Urinary bladder (tissue), 4 donors: ENCODE measurements around the gene URGCP. TPM values are rescaled to one million over a fixed set of nuclear protein-coding genes. Genes with fewer than 3 reads are reported as not detected.
"Not testable (repeated sequence)": the region's sequence is repeated elsewhere in the genome, so short reads cannot be mapped to it uniquely, and the experiment has no call there.

ENCODE experiments used
- DNase-seq: peaks from one replicate; pipeline ENCODE4 v3.0.0-alpha.2; 2015; ENCODE audit errors: extremely low spot score
- H3K27ac ChIP-seq: one replicate; pipeline ENCODE4 v1.5.1; 2013; ENCODE audit warnings: low read depth, mild to moderate bottlenecking, moderate library complexity
- H3K36me3 ChIP-seq: one replicate; pipeline ENCODE4 v1.6.1; 2013; ENCODE audit warnings: mild to moderate bottlenecking, moderate library complexity; ENCODE audit not compliant: insufficient read depth
- H3K4me1 ChIP-seq: one replicate; pipeline ENCODE4 v1.6.1; 2013; ENCODE audit warnings: mild to moderate bottlenecking, moderate library complexity; ENCODE audit not compliant: insufficient read depth
- H3K4me3 ChIP-seq: one replicate; pipeline ENCODE4 v1.5.1; 2013; ENCODE audit warnings: low read depth, low read length
- WGBS: extraction: QIAGEN DNeasy Blood & Tissue Kit; methylation state at CpG from one replicate; pipeline ENCODE4 v1.1.7; 2013; 5-methylcytosine and 5-hydroxymethylcytosine counted together
- polyA plus RNA-seq: library from polyadenylated mRNA; stranded (reverse); fragments of 200-250 nt; gene quantifications from one replicate; pipeline ENCODE4 v1.2.3, GENCODE V29; 2013
- total RNA-seq: library from RNA; depleted of rRNA; stranded (reverse); fragments of >200 nt; gene quantifications from one replicate; pipeline ENCODE4 v1.2.3, GENCODE V29; 2014
- donor health status: healthy with polysubstance abuse.
- donor health status: healthy.

URGCP gene
- total and polyA plus RNA-seq, 2 donors = 24.1 to 26.2 TPM

DNA sequence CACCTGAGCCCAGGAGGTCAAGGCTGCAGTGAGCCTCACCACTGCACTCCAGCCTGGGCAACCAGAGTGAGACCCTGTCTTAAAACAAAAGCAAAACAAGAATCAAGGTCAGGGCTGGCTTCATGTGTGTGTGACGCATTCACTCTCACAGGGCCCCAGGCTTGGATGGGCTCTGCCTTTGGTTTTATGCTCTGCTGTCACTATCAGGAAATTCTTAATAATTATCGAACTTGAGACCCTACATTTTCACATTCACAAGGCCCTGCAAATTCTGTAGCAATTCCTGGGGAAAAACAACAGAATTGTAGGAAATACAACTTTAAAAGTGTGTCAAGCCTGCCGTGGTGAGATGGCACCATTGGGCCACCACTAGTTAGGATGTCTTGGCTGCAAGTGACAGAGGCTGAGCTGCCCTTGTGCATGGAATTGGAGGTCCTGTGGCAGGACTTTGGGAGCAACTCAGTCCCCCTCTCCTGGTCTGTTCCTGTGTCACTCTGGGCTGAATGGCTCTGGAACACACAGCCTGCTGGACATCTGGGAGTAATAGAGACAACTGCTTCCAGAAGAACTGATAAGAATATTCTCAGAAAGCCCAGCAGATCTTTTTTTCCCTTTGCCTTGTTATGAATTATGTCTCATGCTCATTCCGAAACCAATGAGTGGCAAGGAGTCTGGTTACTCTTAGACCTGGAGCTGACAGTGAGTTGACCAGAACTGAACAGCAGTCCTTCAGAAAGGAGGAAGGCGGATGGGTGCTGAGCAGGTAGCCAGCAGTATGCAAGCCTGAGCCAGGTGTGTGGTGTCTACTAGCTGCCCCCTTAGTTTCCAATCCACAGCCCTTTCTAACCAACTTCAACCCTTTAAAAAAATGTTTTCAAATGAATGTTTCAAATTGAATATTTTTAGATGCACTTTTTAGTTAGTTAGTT lies 23.4 kb upstream of the URGCP start:
- no peaks in the 10 kb centered on the region for H3K4me1 ChIP-seq
- no peak overlapping the region for H3K4me3 ChIP-seq
- WGBS = 90% methylated on average over 5 of the region's 5 CpGs
- H3K36me3 ChIP-seq = no peaks in the 10 kb centered on the region
- DNase-seq = no peak
- no peak overlapping the region for H3K27ac ChIP-seq

DNA sequence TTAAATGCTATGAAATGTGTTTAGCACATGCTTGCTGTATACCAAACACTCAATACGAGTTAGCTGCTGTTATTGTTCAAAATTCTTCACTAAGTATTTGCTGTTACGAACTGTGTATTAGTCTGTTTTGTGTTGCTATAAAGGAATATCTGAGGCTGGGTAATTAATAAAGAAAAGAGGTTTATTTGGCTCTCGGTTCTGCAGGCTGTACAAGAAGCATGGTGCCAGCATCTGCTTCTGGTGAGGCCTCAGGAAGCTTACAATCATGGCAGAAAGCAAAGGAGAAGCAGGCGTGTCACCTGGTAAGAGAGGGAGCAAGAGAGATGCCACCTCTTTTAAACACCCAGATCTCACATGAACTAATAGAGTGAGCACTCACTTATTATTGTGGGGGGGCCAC lies 21.4 kb upstream of the URGCP start:
- H3K4me1 ChIP-seq = no peaks in the 10 kb centered on the region
- WGBS = 94% methylated on average over 4 of the region's 4 CpGs
- H3K4me3 ChIP-seq = no peak overlapping the region
- no peaks in the 10 kb centered on the region for H3K36me3 ChIP-seq
- no peak for DNase-seq
- H3K27ac ChIP-seq = no peak overlapping the region

DNA sequence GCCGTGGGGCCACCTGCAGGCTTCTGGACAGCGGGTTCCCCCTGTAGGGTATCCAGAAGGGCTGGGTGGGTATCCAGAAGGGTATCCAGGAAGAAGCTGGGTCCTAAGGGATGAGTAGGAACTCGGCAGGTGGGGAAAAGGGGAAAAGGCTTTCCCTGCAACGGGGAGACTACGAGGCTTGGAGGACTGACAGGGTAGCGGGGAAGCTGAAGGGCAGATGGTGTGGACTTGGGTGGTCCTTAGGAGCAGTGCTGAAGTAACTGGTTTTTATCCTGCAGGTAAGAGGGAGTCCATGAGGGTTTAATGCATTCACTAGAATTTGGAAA lies 20.4 kb upstream of the URGCP start:
- 4% methylated on average over 6 of the region's 6 CpGs for WGBS
- DNase-seq = no peak
- Histone ChIP-seq H3K4me1 (no peaks in the 10 kb centered on the region), H3K27ac (peak overlapping the region; percentile 90), H3K36me3 (no peaks in the 10 kb centered on the region), H3K4me3 (peak overlapping the region; percentile 41)

DNA sequence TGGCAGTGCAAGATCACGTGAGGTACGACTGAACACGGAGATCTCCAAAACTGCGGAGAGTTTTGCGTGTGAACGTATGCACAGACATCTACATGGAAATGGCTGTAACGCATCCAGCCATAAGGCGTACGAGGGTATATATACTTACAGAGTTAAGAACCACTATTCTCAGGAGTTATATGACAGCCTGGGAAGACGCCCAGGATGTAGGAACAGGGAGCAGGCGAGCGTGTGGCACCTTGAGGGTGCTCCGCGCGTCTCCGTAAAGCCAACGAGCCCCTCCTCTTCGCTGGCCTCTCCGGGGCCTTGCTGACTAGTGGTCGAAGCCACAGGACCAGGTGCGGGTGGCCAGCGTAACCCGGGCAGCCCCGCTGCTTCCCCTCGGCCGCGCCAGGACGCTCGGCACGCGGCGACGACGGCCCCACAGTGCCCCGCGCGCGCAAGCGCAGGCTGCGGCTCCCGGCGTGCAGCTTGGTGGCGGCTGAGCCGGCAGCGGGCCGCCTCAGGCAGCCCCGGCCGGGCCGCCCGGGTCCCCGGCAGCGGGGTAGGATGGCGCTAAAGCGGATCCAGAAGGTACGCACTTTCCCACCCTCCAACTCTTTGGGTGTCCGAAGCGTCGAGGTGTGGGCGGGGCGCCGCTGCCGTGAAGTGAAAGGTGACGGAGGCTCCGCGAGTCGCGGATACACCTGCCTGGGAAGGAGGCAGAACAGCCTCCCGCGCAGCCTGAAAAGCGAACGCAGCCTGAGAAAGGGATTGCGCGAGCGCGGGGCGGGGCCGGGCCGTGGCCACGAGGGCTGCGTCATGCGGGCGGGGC lies 19.8 kb upstream of the URGCP start, which contains the start of gene UBE2D4:
UBE2D4 (plus strand) TSS at position 453 of the 814 bp plus-strand sequence; CDS start at position 550, 97 bp downstream.
- WGBS = under 1% methylated on average over 82 of the region's 82 CpGs
- Histone ChIP-seq H3K36me3 (no peaks in the 10 kb centered on the region), H3K4me1 (no peaks in the 10 kb centered on the region), H3K4me3 (peak within 1 kb of the TSS; percentile 41), H3K27ac (peak within 1 kb of the TSS; percentile 90)
- DNase-seq = peak; percentile 47

DNA sequence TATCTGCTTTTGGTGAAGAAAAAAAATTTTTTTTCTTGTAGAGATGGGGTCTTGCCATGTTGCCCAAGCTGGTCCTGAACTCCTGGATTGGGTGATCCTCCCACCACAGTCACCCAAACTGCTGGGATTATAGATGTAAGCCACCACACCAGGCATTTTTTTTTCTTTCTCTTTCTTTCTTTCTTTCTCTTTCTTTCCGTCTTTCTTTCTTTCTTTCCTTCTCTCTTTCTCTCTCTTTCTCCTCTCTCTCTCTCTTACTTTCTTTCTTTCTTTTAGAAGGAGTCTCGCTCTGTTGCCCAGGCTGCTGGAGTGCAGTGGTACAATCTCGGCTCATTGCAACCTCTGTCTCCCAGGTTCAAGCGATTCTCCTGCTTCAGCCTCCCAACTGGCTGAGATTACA lies 16.3 kb upstream of the URGCP start:
- H3K4me1 ChIP-seq = no peaks in the 10 kb centered on the region
- 96% methylated on average over 4 of the region's 4 CpGs for WGBS
- H3K36me3 ChIP-seq = no peaks in the 10 kb centered on the region
- H3K27ac ChIP-seq = no peak overlapping the region
- DNase-seq = no peak
- H3K4me3 ChIP-seq = no peak overlapping the region

DNA sequence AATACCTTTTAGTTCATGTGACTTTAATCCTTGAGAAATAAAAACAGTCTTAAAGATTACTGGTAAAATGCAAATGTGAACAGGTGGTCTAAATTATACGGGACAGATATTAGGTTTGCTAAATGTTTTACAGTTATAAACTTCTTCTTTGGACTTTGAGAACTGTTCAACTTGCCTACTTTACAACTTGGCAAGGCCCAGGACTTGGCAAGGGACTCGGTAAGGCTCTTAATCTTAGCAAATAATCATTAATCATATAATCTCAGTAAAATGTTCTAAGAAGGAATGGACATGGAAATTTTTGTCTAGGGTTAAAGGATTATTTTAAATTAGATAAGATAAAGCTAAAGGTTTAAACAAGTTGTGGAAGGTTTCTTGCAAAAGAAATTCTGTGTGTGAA lies 15.0 kb upstream of the URGCP start:
- no peaks in the 10 kb centered on the region for H3K36me3 ChIP-seq
- H3K4me1 ChIP-seq = no peaks in the 10 kb centered on the region
- no peak overlapping the region for H3K4me3 ChIP-seq
- peak; percentile 49 for DNase-seq
- H3K27ac ChIP-seq = no peak overlapping the region
- 20% methylated on average over 2 of the region's 2 CpGs for WGBS

DNA sequence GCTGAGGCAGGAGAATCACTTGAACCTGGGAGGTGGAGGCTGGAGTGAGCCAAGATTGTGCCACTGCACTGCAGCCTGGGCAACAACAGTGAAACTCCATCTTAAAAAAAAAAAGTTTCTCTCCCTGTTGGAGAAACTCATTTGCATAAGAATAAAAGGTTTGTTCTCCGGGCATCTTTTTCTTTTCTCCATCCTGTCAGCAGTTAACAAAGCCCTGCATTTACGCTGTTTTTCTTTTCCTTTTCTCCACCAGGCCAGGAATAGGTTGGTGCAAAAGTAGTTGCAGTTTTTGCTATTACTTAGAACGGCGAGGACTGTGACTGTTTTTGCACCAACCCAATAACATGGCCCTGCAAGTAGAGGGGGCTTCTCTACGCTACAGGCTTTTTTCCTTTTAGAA lies 9.5 kb upstream of the URGCP start:
- Histone ChIP-seq H3K4me3 (no peak overlapping the region), H3K4me1 (no peaks in the 10 kb centered on the region), H3K27ac (no peak overlapping the region), H3K36me3 (no peaks in the 10 kb centered on the region)
- WGBS = 93% methylated on average over 5 of the region's 5 CpGs
- no peak for DNase-seq

DNA sequence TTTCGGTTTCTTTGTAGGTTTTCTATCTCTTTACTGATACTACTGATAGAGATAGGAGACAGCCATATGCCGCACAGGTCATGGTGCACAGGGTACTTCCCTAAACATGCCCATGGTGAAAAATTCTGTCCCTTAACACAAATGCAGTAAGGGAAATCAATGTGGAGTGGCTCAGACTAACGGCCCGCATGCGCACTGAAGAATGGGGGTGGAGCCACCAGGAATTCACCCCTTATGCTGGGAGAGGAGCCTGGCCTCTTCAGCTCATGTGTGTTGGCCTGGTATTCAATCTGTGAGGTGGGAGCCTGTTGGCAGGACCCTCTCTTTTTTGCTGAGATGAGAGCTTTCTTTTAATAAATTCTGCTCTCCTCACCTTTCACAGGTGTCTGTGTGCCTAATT lies 8.4 kb upstream of the URGCP start:
- Histone ChIP-seq H3K27ac (no peak overlapping the region), H3K4me1 (no peaks in the 10 kb centered on the region), H3K36me3 (no peaks in the 10 kb centered on the region), H3K4me3 (no peak overlapping the region)
- whole genome bisulfite sequencing = 90% methylated on average over 5 of the region's 5 CpGs
- DNase-seq = no peak

DNA sequence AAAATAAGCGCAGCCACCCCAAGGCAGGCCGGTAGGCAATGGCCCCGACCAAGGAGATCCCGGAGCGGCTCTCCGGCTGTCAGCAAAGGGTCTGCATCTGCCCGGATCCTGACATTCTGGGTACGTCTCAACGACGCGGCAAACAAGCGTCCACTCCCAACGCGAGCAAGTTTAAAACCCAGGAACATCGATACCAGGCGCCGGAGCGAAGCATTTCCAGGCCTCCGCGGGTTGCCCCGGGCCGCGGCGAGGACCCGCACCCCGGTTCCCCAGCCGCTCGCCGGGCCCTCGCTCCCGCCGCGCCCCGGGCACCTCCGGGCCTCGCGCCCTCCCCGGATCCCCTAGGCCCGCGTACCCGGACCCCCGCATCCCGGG lies 453 bp downstream of the URGCP start:
- no peaks in the 10 kb centered on the region for H3K36me3 ChIP-seq
- no peak for DNase-seq

DNA sequence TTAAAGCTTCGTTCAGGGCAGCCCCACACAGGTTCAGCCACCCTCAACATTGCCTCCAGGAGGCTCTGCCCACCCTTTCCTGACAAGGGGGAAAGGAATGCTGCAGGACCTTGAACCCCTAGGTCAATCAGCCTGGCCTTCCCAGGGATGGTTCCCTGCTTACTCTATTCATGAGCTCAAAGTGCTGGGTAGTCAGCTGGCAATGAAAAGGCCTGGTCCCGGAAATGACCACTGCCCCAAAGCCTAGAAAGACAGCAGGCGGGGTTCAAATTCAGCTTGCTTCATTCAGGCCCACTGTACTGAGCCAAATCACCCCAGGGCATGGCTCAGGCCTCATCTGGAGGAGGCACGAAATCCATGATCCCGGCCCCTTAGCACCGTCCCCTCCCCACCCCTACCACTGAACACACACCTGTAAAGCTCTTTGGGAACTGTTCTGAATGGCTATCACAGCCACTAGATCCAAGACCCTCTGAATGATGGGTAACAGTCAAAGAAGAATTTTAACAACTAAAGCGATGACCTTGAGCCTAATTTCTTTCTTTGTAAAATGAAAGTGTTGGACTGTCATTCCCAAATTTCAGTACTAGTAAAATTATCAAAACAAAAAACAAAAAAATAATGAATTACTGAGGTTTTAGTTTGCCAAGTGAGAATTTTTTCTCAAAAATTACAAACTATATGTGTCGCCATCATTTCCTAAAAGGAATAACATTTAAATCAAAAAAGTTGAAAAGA lies 1.0 kb downstream of the URGCP start:
- Histone ChIP-seq H3K4me3 (peak overlapping the region; percentile 99), H3K36me3 (no peaks in the 10 kb centered on the region), H3K4me1 (no peaks in the 10 kb centered on the region), H3K27ac (no peak overlapping the region)
- no peak for DNase-seq
- WGBS = 39% methylated on average over 8 of the region's 8 CpGs

More for the DNA sequence above, 453 bp downstream of the URGCP start:
- no peaks in the 10 kb centered on the region for H3K4me1 ChIP-seq
- peak overlapping the region; percentile 95 for H3K27ac ChIP-seq
- under 1% methylated on average over 43 of the region's 43 CpGs for WGBS
- peak overlapping the region; percentile 99 for H3K4me3 ChIP-seq

DNA sequence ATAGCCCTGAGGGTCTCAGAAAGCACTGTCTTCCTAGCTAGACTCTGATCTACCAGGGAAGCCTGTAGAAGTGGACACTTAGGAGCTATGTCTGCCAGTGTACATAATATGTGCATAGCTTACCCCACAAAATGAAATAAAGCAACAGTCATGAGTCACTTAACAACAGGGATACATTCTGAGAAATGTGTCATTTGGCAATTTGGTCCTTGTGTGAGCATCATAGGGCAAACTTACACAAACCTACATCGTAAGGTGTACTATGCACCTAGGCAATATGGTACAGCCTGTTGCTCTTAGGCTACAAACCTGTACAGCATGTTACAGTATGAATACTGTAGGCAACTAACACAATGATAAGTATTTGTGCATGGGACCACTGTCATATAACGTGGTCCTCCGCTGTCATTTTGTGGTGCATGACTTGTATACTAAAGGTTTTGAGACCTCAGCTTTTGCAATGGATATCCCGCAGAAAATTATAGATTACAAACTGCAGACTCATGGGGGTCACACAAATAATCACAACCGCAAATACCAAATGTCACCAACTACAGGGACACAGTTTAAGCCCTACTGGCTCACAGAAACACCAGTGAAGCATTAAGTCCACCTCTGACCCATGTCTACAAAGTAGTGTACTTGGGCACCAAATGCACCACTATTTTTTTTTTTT lies 1.7 kb downstream of the URGCP start:
- no peak overlapping the region for H3K4me3 ChIP-seq
- H3K4me1 ChIP-seq = no peaks in the 10 kb centered on the region
- no peak overlapping the region for H3K27ac ChIP-seq
- WGBS = 94% methylated on average over 5 of the region's 5 CpGs
- DNase-seq = no peak
- no peaks in the 10 kb centered on the region for H3K36me3 ChIP-seq

DNA sequence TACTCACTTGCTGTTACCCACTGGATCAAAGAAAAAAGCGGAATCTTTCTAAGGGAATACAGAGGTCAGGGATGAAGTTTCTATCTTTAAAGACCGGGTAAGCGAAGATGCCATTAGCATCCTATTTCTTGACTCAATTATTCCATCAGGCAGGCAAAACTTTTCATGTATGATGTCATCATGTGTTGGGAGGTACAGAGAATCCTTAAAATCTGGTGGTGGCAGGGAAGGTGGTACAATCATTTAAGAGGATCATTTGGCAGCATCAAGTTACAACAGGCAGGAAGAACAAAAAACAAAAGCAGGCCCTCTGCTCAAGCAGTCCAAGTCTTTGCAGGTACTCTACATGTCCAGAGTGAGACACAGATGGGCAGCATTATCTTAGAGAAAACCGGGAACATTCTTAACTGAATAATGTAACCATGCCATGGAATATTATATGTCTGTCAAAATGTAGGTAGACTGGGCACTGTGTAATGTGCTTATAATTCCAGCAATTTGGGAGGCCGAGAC lies 3.8 kb downstream of the URGCP start:
- DNase-seq = no peak
- H3K36me3 ChIP-seq = no peaks in the 10 kb centered on the region
- 93% methylated on average over 5 of the region's 5 CpGs for WGBS
- no peak overlapping the region for H3K4me3 ChIP-seq
- no peak overlapping the region for H3K27ac ChIP-seq
- no peaks in the 10 kb centered on the region for H3K4me1 ChIP-seq

DNA sequence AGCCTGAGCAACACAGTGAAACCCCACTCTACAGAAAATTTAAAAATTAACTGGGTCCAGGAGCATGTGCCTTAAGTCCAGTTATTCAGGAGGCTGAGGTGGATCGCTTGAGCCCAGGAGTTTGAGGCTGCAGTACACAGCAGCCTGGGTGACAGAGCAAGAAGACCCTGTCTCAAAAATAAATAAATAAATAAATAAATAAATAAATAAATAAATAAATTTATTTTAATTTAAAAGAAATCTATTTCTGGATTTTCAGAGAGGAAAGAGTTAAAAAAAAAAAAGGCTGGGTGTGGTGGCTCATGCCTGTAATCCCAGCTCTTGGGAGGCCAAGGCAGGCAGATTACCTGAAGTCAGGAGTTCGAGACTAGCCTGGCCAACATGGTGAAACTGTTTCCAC lies 7.8 kb downstream of the URGCP start:
- not testable (repeated sequence) for H3K27ac ChIP-seq, H3K4me3 ChIP-seq, H3K4me1 ChIP-seq, H3K36me3 ChIP-seq, DNase-seq
- WGBS = 98% methylated on average over 2 of the region's 2 CpGs
